GM03348 (cell line): ENCODE results near the gene CCDC88B.

Experiments
- DNase-seq: peaks from one replicate; pipeline ENCODE4 v3.0.0; 2012; ENCODE audit warnings: low spot score

The CCDC88B gene

GRCh38 chr11:64343767-64344559, 4.0 kb downstream of the CCDC88B start:
- DNase-seq, result no peak

GRCh38 chr11:64344787-64345186, 4.8 kb downstream of the CCDC88B start:
- DNase-seq, result no peak

GRCh38 chr11:64347193-64347867, 7.3 kb downstream of the CCDC88B start:
- no peak for DNase-seq

- no peak for DNase-seq
These were observed 8.5 kb downstream of the CCDC88B start for GRCh38 chr11:64348383-64349024.

GRCh38 chr11:64349025-64349387, 9.0 kb downstream of the CCDC88B start:
- DNase-seq, result no peak

- no peak for DNase-seq
These were observed 9.4 kb downstream of the CCDC88B start for GRCh38 chr11:64349404-64349803.

- no peak for DNase-seq
These were observed 11.2 kb downstream of the CCDC88B start for GRCh38 chr11:64351136-64351631.

GRCh38 chr11:64352099-64352994, 12.3 kb downstream of the CCDC88B start:
- no peak for DNase-seq

GRCh38 chr11:64352995-64353714, 13.2 kb downstream of the CCDC88B start:
- no peak for DNase-seq

GRCh38 chr11:64353715-64354506, 13.9 kb downstream of the CCDC88B start:
- no peak for DNase-seq

- peak; percentile 94 for DNase-seq
These were observed 15.3 kb downstream of the CCDC88B start for GRCh38 chr11:64355078-64355940.

- peak; percentile 58 for DNase-seq
These were observed 16.8 kb downstream of the CCDC88B start for GRCh38 chr11:64356498-64357411.

- DNase-seq, result no peak
These were observed 17.4 kb downstream of the CCDC88B start for GRCh38 chr11:64357446-64357845.

GRCh38 chr11:64357904-64358535, 18.0 kb downstream of the CCDC88B start:
- peak; percentile 42 for DNase-seq

- no peak for DNase-seq
These were observed 18.5 kb downstream of the CCDC88B start for GRCh38 chr11:64358536-64358906.

GRCh38 chr11:64358907-64359711, 19.1 kb downstream of the CCDC88B start, which contains the start of gene RPS6KA4:
Gene RPS6KA4 (plus strand): TSS chr11:64359162. CDS start chr11:64359236, 74 bp downstream.
- DNase-seq, result peak; percentile 98
